Measurements from ENCODE around the gene TBXAS1.
"Not testable (repeated sequence)": the region's sequence is repeated elsewhere in the genome, so short reads cannot be mapped to it uniquely, and the experiment has no call there.

The TBXAS1 gene

GRCh38 chr7:139913021-139913844 is 84.2 kb downstream of the TBXAS1 start:
- in situ Hi-C loops (cut with HindIII; ENCODE audit: low sequenced_read_pairs) = no loop called here

- in situ Hi-C loops (cut with HindIII; ENCODE audit: low sequenced_read_pairs) = no loop called here
These were observed 84.7 kb downstream of the TBXAS1 start for GRCh38 chr7:139913845-139914135.

GRCh38 chr7:139914306-139915267 is 85.5 kb downstream of the TBXAS1 start:
- in situ Hi-C loops (cut with HindIII; ENCODE audit: low sequenced_read_pairs) = no loop called here

- in situ Hi-C loops (cut with HindIII; ENCODE audit: low sequenced_read_pairs) = no loop called here
These were observed 86.3 kb downstream of the TBXAS1 start for GRCh38 chr7:139915268-139915863.

- in situ Hi-C loops (cut with HindIII; ENCODE audit: low sequenced_read_pairs) = no loop called here
These were observed 87.0 kb downstream of the TBXAS1 start for GRCh38 chr7:139915864-139916716.

- in situ Hi-C loops (cut with HindIII; ENCODE audit: low sequenced_read_pairs) = no loop called here
These were observed 87.8 kb downstream of the TBXAS1 start for GRCh38 chr7:139916717-139917395.

- in situ Hi-C loops (cut with HindIII; ENCODE audit: low sequenced_read_pairs) = no loop called here
These were observed 88.8 kb downstream of the TBXAS1 start for GRCh38 chr7:139917851-139918250.

GRCh38 chr7:139918480-139918879 is 89.4 kb downstream of the TBXAS1 start:
- in situ Hi-C loops (cut with HindIII; ENCODE audit: low sequenced_read_pairs) = no loop called here

- in situ Hi-C loops (cut with HindIII; ENCODE audit: low sequenced_read_pairs) = no loop called here
These were observed 94.0 kb downstream of the TBXAS1 start for GRCh38 chr7:139923090-139923489.

- in situ Hi-C loops (cut with HindIII; ENCODE audit: low sequenced_read_pairs) = no loop called here
These were observed 95.4 kb downstream of the TBXAS1 start for GRCh38 chr7:139924461-139924860.

- in situ Hi-C loops (cut with HindIII; ENCODE audit: low sequenced_read_pairs) = not testable (repeated sequence)
These were observed 100.2 kb downstream of the TBXAS1 start for GRCh38 chr7:139929221-139929620.

- in situ Hi-C loops (cut with HindIII; ENCODE audit: low sequenced_read_pairs) = no loop called here
These were observed 101.4 kb downstream of the TBXAS1 start for GRCh38 chr7:139930286-139930965.

- in situ Hi-C loops (cut with HindIII; ENCODE audit: low sequenced_read_pairs) = no loop called here
These were observed 102.3 kb downstream of the TBXAS1 start for GRCh38 chr7:139931190-139931934.

GRCh38 chr7:139932531-139932930 is 103.5 kb downstream of the TBXAS1 start:
- in situ Hi-C loops (cut with HindIII; ENCODE audit: low sequenced_read_pairs) = no loop called here

GRCh38 chr7:139936760-139937310 is 107.8 kb downstream of the TBXAS1 start:
- in situ Hi-C loops (cut with HindIII; ENCODE audit: low sequenced_read_pairs) = no loop called here

GRCh38 chr7:139937715-139938114 is 108.7 kb downstream of the TBXAS1 start:
- in situ Hi-C loops (cut with HindIII; ENCODE audit: low sequenced_read_pairs) = no loop called here

GRCh38 chr7:139940866-139941265 is 111.8 kb downstream of the TBXAS1 start:
- in situ Hi-C loops (cut with HindIII; ENCODE audit: low sequenced_read_pairs) = no loop called here

GRCh38 chr7:139941421-139941820 is 112.4 kb downstream of the TBXAS1 start:
- in situ Hi-C loops (cut with HindIII; ENCODE audit: low sequenced_read_pairs) = no loop called here

All from DLD1 (cell line).